VCaP (cell line): Measurements from ENCODE around the gene GNPTAB.
"Not testable (repeated sequence)": the region's sequence is repeated elsewhere in the genome, so short reads cannot be mapped to it uniquely, and the experiment has no call there.

Source experiments
- H3K27ac ChIP-seq: fragments of 450-650 bp; 2 replicates; pipeline ENCODE4 v1.5.1; 2017
- TF ChIP-seq, protein P1 (sequence below): fragments of 450-650 bp; conservative IDR thresholded peaks from 2 replicates; pipeline ENCODE4 v1.5.1; 2017; ENCODE audit warnings: mild to moderate bottlenecking, moderate library complexity

GNPTAB gene

DNA sequence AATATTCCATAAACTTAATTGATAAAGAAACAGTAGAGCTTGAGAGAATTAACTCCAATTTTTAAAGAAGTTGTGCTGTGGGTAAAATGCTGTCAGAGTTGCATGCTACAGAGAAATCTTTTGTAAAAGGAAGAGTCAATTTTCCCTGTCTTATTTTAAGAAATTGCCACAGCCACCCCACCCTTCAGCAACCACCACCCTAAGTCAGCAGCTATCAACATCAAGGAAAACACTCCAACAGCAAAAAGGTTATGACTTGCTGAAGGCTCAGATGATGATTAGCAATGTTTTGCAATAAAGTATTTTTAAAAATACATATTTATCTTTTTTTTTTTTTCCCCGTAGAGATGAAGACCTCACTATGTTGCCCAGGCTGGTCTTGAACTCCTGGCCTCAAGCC, 40.2 kb upstream of the GNPTAB start:
- H3K27ac ChIP-seq: no peak overlapping the region

DNA sequence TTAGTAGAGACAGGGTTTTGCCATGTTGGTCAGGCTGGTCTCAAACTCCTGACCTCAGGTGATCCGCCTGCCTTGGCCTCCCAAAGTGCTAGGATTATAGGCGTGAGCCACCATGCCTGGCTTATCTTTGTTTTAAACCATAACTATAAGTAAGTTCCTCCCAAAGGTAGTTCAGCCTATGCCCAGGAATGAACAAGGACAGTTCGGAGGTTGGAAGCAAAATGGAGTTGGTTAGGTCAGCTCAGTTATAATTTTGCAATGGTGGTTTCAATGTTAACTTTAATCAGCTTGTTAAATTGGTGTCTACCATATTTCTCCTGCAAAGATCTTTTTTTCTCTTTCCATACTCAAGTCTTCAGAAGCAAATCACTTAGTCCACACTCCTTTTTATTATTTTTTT, 36.9 kb upstream of the GNPTAB start:
- not testable (repeated sequence) for H3K27ac ChIP-seq

More for the DNA sequence above, 40.2 kb upstream of the GNPTAB start:
- TF ChIP-seq, protein P1, sequence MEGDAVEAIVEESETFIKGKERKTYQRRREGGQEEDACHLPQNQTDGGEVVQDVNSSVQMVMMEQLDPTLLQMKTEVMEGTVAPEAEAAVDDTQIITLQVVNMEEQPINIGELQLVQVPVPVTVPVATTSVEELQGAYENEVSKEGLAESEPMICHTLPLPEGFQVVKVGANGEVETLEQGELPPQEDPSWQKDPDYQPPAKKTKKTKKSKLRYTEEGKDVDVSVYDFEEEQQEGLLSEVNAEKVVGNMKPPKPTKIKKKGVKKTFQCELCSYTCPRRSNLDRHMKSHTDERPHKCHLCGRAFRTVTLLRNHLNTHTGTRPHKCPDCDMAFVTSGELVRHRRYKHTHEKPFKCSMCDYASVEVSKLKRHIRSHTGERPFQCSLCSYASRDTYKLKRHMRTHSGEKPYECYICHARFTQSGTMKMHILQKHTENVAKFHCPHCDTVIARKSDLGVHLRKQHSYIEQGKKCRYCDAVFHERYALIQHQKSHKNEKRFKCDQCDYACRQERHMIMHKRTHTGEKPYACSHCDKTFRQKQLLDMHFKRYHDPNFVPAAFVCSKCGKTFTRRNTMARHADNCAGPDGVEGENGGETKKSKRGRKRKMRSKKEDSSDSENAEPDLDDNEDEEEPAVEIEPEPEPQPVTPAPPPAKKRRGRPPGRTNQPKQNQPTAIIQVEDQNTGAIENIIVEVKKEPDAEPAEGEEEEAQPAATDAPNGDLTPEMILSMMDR: no peak

DNA sequence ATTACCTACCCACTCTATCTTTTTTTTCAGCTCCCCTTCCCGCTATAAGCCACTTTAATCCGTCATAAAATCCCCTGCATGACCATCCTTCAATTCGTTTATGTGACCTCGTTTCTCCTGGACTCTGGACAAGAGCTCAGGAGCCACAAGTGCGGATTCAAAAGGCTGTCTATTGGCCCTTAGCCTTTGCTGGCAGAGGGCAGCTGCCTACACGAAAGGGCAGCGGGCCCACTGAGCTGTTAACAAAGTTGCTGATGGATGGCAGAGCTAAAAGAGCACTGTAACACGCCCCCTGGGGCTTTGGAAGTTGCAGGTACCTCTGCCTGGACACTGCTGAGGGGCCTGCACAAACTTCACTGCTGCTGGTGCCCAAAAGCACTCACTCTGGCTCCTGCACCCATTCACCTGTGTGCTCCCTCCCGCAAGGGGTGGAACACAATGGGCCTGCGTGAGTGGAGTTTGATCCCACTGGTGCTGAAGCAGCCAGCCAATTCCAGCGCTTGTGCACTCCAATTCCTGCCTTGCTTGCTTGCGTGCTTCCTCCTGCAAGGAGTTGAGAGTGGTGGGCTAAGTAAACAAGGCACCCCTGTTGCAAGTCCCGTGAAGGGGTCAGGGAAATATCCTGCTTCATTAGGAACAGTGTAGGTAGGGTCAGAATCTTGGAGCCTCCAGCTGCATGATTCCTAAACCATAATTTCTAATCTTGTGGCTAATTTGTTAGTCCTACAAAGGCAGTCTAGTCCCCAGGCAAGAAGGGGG, 36.0 kb upstream of the GNPTAB start:
- no peak overlapping the region for H3K27ac ChIP-seq
- TF ChIP-seq, protein P1: no peak

DNA sequence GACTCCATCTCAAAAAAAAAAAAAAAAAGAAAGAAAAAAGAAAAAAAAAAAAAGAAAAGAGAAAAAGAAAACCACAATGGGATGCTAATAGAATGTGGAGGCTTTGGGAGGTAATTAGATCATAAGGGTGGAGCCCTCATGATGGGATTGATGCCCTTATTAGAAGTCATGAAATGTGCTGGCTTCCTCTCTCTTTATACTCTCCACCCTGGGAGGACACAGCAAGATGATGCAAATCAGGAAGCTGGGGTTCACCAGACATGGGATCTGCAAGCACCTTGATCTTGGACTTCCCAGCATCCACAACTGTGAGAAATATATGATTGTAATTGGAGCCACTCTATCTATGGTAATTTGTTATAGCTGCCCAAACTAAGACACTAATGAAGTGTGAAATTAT, 33.2 kb upstream of the GNPTAB start:
- TF ChIP-seq, protein P1: no peak
- no peak overlapping the region for H3K27ac ChIP-seq

DNA sequence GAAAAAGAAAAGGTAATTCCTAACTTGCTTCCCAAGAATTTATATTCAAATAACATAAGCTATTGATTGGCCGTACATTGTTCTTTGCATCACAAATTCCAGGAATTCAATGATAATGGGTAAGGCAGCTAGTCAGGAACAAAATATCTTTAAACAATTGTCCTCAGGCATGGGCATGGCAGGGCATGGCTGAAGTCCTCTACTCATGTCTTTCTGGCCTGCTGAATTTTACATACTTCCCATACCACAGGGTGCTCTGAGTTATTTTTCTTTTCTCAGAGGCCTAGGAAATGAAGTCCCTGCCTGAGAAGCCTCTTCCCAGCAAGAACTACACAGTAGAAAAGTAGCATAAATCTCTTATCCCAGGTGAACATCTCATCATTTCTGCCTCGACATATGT, 31.5 kb upstream of the GNPTAB start:
- TF ChIP-seq, protein P1: no peak
- no peak overlapping the region for H3K27ac ChIP-seq

DNA sequence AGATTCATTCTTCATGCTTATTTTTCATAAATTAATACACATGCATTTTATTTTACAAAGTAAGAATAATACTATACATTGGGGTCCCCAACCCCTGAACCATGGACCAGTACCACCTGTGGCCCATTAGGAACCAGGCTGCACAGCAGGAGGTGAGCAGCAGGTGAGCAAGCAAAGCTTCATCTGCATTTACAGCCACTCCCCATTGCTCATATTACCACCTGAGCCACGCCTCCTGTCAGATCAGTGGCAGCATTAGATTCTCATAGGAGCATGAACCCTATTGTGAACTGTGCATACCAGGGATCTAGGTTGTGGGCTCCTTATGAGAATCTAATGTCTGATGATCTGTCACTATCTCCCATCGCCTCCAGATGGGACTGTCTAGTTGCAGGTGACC, 30.9 kb upstream of the GNPTAB start:
- H3K27ac ChIP-seq: not testable (repeated sequence)

DNA sequence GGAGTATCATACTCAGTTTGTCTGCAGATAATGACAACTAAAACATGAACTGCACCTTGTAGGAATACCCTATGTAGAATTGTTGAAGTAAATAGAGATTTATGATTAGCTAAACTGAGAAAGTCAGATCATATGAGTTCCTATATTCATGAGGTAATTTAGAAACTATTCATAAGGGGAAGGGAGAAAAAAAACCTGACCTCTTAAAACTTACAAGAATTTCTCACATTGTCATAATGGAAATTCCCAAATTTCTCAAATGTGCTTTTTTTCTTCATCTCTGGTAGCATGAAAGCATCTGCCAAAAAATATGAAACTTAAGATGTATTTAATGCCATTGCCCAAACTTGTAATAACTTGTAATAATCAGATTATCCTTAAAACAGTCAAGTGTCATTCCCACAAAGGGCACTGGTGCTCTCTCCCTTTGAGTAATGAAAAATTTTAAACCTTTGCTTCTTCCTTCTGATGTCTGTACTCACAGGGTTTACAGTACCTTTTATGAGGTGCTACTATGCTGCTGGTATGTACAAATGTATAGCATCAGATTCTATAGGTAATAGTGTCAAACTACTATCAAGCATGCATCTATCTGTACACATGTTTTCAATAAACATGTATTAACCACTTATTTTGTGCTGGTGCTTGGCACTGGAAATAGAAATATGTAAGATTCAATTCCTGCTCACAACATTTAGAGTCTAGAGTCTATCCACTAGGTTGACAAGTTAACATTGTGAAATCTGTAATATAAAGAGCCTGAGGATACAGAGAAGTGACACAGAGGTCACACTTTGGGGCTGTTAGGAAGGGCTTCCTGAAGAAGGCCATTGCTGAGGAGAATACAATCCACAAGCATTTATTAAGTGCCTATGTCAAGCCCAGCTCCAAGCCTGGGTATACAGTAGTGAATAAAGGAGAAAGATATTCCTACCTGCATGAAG, 29.2 kb upstream of the GNPTAB start:
- H3K27ac ChIP-seq: no peak overlapping the region
- TF ChIP-seq, protein P1: no peak

DNA sequence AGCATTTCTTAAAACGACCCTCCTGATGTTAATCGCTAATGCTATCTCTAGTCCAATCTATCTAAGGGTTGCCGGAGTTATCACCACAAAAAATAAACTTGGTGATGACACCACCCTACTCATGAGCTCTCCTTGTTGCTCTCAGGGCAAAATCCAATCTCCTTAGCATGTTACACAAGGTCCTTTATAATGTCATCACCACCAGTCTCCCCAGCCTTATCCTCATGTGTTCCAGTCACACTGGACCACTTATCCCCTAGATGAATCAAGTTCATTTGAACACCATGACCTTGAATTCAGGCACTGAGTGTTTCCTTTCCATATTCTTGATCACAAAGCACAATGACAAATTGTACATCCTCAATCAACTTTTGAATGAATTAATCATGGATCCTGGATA, 27.6 kb upstream of the GNPTAB start:
- TF ChIP-seq, protein P1: no peak

More for the DNA sequence above, 27.6 kb upstream of the GNPTAB start:
- no peak overlapping the region for H3K27ac ChIP-seq
